ENCODE measurements around the gene TNRC18.
A peak's percentile ranks its signal among the peaks of the same experiment; 100 is the strongest.
"Not testable (repeated sequence)": the region's sequence is repeated elsewhere in the genome, so short reads cannot be mapped to it uniquely, and the experiment has no call there.

TNRC18 gene

DNA sequence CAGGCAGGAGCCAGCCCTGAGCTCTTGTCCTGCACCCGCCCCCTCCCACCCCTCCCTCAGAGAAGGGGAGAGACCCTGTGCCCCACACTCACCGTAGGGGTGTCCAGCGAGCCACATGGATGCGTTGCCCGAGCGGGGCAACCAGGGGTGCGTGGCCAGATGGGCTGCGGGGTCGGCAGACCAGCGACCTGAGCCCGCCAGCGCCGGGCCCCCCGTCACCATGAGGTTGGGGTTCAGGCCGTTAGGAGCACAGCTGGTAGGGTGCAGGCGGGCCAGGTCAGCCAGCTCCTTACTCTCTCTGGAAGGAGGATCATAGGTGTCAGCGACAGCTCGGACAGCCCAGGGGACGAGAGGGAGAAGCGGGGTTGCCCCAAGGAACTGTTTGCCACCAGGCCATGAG lies 46.4 kb downstream of the TNRC18 start:
- no peak overlapping the region for H3K27ac ChIP-seq
- TF ChIP-seq, protein P1, sequence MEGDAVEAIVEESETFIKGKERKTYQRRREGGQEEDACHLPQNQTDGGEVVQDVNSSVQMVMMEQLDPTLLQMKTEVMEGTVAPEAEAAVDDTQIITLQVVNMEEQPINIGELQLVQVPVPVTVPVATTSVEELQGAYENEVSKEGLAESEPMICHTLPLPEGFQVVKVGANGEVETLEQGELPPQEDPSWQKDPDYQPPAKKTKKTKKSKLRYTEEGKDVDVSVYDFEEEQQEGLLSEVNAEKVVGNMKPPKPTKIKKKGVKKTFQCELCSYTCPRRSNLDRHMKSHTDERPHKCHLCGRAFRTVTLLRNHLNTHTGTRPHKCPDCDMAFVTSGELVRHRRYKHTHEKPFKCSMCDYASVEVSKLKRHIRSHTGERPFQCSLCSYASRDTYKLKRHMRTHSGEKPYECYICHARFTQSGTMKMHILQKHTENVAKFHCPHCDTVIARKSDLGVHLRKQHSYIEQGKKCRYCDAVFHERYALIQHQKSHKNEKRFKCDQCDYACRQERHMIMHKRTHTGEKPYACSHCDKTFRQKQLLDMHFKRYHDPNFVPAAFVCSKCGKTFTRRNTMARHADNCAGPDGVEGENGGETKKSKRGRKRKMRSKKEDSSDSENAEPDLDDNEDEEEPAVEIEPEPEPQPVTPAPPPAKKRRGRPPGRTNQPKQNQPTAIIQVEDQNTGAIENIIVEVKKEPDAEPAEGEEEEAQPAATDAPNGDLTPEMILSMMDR (conservative IDR thresholded peaks at IDR 0.05) = no peak

DNA sequence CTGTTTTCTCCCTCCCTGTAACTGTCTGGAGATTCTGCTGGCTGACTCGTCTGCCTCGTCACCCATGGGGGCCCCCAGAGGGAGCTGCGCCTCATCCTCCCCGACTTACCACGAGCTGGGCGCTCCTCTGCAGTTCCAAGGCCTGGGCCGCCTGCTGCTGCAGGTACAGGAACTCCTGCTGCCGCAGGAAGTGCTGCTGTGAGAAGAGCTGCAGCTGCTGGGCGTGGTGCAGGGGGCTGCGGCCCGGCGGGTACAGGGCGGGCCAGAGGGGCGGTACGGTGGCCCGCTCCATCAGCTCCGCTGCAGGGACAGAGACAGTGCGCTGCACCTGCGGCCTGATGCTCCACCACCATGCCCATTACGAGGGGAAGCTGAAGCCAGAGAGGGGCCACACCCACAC lies 47.7 kb downstream of the TNRC18 start:
- TF ChIP-seq, protein P1 (conservative IDR thresholded peaks at IDR 0.05) = no peak
- H3K27ac ChIP-seq = no peak overlapping the region

DNA sequence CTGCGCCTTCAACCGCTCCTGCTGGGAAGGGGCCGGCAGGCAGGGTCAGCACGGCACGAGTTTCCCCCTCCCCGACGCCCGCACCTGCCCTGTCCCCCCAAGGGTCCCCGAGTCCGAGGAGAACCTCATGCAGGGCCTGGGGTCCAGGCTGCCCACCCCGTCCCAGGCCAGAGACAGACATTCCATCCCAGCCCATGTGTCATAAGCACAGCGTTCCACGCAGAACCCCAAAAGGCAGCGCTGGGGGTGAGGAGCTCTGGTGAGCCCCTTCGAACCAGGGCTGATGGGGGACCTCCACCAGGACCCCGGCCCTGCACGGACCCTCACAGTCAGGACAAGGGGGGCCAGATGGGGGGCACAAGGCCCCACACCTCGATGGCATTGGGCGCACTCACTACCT lies 49.2 kb downstream of the TNRC18 start:
- TF ChIP-seq, protein P1 (conservative IDR thresholded peaks at IDR 0.05) = no peak
- H3K27ac ChIP-seq = no peak overlapping the region

DNA sequence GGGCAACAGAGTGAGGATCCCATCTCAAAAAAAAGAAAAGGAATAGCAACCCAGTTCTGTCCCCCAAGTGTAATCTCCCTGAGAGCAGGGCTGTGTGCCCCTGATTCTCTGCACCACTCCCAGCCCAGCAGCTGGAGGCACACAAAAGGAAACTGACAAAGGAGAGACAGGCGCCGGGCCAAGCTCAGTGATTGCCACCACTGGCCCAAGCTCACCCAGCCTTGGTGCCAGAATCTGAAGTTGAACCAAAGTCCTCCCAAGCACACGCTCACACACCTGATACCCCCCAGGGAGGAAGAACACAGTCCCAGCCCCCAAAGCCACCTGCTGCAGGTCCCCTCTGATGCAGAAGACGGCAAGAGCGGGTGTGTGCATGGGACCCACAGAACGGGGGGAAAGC lies 50.3 kb downstream of the TNRC18 start:
- H3K27ac ChIP-seq = no peak overlapping the region
- TF ChIP-seq, protein P1 (conservative IDR thresholded peaks at IDR 0.05) = no peak

DNA sequence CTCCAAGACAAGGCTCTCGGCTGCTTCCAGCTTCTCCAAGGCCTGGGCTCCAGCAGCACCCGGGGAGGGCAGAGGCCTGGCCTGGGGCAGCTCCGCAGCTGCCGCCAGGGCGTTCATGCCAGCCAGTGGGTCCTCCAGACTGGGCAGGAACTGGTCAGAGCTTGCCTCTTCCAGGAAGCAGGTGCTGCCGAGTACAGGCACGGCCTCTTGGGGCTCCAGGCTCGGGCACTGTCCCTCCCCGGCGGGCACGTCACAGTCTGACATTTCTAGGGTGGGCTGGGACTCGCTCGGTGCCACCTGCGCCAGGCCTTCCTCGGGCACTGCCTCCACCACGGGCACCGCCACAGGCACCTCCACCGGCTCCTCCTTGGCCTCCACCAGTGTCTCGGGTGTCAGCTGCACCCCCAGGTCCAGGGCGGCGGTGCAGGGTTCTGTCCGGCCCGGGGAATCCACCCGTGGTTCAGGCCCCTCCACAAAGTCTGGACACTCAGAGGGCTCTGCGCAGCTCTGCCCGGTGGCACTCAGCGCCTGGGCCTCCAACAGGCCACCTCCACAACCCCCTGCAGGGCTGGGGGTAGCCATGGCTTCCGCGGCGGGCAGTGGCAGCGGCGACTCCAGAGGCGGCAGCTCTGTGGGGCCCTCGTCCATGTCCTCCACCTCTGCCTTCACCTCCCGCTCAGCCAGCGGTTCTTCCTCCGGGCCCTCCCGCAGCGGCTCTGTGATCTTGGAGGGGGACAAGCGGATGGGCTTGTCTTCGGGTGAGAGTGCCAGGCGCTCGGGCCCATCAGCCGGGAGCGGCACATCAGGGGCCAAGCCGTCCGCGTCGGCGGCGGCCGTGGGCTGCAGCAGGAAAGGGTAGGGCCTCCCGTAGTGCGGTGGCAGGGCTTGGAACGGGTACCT lies 52.9 kb downstream of the TNRC18 start:
- TF ChIP-seq, protein P1 (conservative IDR thresholded peaks at IDR 0.05) = no peak
- no peak overlapping the region for H3K27ac ChIP-seq

DNA sequence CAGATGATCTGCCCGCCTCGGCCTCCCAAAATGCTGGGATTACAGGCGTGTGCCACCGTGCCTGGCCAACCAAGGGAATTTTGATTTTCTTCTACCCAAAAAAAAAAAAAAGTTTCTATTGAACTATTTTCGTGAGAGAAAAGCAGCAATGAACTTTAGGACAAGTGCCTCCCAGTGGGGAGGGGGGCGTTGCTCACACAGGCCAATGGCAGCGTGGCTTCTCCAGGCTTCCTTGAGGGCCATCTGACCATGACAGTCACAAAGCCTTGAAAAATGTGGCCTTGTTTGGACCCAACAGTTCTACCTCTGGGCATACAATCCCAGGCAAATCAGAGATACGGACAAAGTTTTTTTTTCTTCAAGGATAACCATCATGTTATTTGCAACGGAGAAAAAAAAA lies 56.0 kb downstream of the TNRC18 start:
- no peak overlapping the region for H3K27ac ChIP-seq
- TF ChIP-seq, protein P1 (conservative IDR thresholded peaks at IDR 0.05) = no peak

DNA sequence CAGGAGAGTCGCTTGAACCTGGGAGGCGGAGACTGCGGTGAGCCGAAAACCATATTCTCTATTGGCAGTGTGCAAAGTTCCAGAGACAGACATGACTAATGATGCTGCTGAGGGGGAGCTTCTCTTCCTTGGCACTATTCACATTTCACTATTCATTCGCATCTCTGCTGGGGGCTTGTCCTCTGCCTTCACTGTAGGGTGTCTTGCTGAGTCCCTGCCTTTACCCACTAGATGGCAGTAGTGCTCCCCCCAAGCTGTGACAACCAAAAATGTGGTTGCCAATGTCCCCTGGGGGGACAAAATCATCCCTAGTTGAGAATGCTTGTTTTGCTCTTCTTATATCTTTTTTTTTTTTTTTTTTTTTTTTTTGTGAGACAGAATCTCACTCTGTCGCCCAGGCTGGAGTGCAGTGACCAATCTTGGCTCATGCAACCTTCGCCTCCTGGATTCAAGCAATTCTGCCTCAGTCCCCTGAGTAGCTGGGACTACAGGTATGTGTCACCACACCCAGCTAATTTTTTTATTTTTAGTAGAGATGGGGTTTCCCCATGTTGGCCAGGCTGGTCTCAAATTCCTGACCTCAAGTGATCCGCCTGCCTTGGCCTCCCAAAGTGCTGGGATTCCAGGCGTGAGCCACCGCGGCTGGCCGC lies 57.5 kb downstream of the TNRC18 start:
- TF ChIP-seq, protein P1 (conservative IDR thresholded peaks at IDR 0.05) = peak; percentile 87
- not testable (repeated sequence) for H3K27ac ChIP-seq

Measured in VCaP (cell line).